SH-SY5Y (cell line): ENCODE data around the gene TRIM2.

Experiments
- GATA2 ChIP-seq: IDR thresholded peaks from 2 replicates; pipeline ENCODE4 v1.6.1; 2011; ENCODE audit warnings: mild to moderate bottlenecking, low read depth, low read length
- GATA3 ChIP-seq: IDR thresholded peaks from 2 replicates; pipeline ENCODE4 v1.6.1; 2011; ENCODE audit warnings: low read depth, mild to moderate bottlenecking, low read length, moderate library complexity

The TRIM2 gene

GRCh38 chr4:153227469-153228075 is 23.3 kb downstream of the TRIM2 start:
- TF ChIP-seq GATA2: no peak
- TF ChIP-seq GATA3: no peak

- TF ChIP-seq GATA3 (no peak), GATA2 (no peak)
Measured at GRCh38 chr4:153228512-153229140, 24.4 kb downstream of the TRIM2 start.

GRCh38 chr4:153229545-153229944 is 25.3 kb downstream of the TRIM2 start:
- TF ChIP-seq GATA2 (no peak), GATA3 (no peak)

- TF ChIP-seq GATA2 (no peak), GATA3 (no peak)
Measured at GRCh38 chr4:153232768-153233167, 28.5 kb downstream of the TRIM2 start.

GRCh38 chr4:153233761-153234371 is 29.6 kb downstream of the TRIM2 start:
- TF ChIP-seq GATA2: no peak
- TF ChIP-seq GATA3: no peak

GRCh38 chr4:153234885-153235284 is 30.6 kb downstream of the TRIM2 start:
- no peak for TF ChIP-seq GATA3
- no peak for TF ChIP-seq GATA2

- TF ChIP-seq GATA3 (no peak), GATA2 (no peak)
Measured at GRCh38 chr4:153238135-153238919, 34.1 kb downstream of the TRIM2 start.

GRCh38 chr4:153239409-153239808 is 35.2 kb downstream of the TRIM2 start:
- TF ChIP-seq GATA3 (no peak), GATA2 (no peak)

- no peak for TF ChIP-seq GATA3
- no peak for TF ChIP-seq GATA2
Measured at GRCh38 chr4:153241295-153241694, 37.1 kb downstream of the TRIM2 start.

- no peak for TF ChIP-seq GATA2
- TF ChIP-seq GATA3: no peak
Measured at GRCh38 chr4:153241970-153242838, 38.0 kb downstream of the TRIM2 start.

- no peak for TF ChIP-seq GATA3
- TF ChIP-seq GATA2: no peak
Measured at GRCh38 chr4:153242839-153243324, 38.6 kb downstream of the TRIM2 start.

GRCh38 chr4:153243468-153243867 is 39.2 kb downstream of the TRIM2 start:
- no peak for TF ChIP-seq GATA3
- no peak for TF ChIP-seq GATA2

- TF ChIP-seq GATA3 (no peak), GATA2 (no peak)
Measured at GRCh38 chr4:153244969-153245368, 40.7 kb downstream of the TRIM2 start.
